ENCODE data around the gene NUTF2.

The NUTF2 gene

GRCh38 chr16:67856927-67857546, 10.3 kb downstream of the NUTF2 start:
- DNase-seq = no peak
- H3K36me3 ChIP-seq (replicated peaks) = peaks cover 9% of the 10 kb centered on the region
- H3K27me3 ChIP-seq (replicated peaks) = no peaks in the 10 kb centered on the region
- H3K4me3 ChIP-seq (ENCODE audit: low read depth, low read length) = no peak overlapping the region
- in situ Hi-C loops (cut with HindIII; ENCODE audit: low pct_ligation_motif_present, low sequenced_read_pairs) = no loop called here
- TF ChIP-seq, protein P1, sequence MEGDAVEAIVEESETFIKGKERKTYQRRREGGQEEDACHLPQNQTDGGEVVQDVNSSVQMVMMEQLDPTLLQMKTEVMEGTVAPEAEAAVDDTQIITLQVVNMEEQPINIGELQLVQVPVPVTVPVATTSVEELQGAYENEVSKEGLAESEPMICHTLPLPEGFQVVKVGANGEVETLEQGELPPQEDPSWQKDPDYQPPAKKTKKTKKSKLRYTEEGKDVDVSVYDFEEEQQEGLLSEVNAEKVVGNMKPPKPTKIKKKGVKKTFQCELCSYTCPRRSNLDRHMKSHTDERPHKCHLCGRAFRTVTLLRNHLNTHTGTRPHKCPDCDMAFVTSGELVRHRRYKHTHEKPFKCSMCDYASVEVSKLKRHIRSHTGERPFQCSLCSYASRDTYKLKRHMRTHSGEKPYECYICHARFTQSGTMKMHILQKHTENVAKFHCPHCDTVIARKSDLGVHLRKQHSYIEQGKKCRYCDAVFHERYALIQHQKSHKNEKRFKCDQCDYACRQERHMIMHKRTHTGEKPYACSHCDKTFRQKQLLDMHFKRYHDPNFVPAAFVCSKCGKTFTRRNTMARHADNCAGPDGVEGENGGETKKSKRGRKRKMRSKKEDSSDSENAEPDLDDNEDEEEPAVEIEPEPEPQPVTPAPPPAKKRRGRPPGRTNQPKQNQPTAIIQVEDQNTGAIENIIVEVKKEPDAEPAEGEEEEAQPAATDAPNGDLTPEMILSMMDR (IDR thresholded peaks at IDR 0.05; ENCODE audit: low read depth, low read length, missing control alignments) = no peak
- peak overlapping the region; percentile 96 for H3K27ac ChIP-seq

DNA sequence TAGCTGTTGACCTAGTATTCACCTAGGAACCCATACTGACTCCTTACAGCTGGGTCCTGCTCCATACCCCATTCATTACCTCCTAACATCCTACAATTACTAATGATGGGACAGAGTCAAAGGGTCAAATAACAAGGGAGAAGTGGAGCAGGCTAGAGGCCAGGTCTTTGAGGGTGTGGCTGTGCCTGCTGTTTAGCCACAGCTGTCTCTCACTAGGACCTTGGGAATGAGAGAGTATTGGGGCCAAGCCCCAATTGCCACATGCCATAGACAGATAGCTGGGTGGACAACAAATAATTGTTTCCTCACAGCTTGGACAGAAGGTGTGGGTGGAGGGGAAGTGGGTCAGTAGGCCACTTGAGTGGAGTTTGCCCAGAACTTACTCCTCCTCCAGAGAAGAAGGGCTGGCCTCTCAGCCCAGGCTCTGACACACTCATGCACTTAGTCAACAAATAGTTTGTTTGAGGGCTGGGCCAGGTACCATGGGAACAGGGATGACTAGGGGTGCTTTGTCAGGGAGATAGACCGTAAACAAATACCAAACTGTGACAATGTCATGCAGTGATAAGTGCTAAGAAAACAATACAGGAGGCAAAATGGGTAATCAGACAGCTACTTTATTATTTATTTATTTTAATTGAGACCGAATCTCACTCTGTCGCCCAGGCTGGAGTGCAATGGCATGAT, 11.0 kb downstream of the NUTF2 start:
- Histone ChIP-seq H3K36me3 (replicated peaks) (peaks cover 9% of the 10 kb centered on the region), H3K4me3 (ENCODE audit: low read depth, low read length) (no peak overlapping the region), H3K27me3 (replicated peaks) (no peaks in the 10 kb centered on the region), H3K27ac (peak overlapping the region; percentile 96)
- in situ Hi-C loops (cut with HindIII; ENCODE audit: low pct_ligation_motif_present, low sequenced_read_pairs) = no loop called here
- TF ChIP-seq, protein P1 (IDR thresholded peaks at IDR 0.05; ENCODE audit: low read depth, low read length, missing control alignments) = no peak
- DNase-seq = peak; percentile 96

DNA sequence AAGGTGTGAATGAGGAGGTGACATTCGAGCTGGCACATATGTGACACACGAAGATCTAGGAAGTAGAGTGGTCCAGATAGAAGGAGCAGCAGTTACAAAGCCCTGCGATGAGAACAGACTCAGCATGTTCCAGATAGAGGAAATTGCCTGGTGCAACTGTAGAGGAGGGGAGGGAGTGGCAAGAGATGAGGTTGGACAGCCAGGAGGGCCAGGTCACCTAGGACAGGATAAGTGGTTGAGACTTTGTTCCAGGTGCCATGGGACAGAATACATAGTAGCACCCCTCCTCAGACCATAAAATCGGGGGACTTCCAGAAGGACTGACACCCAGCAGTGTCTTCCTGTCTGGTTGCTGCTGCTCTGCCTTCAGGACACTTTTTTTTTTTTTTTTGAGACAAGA, 11.8 kb downstream of the NUTF2 start:
- no peaks in the 10 kb centered on the region for H3K27me3 ChIP-seq (replicated peaks)
- peaks cover 9% of the 10 kb centered on the region for H3K36me3 ChIP-seq (replicated peaks)
- no peak for DNase-seq
- H3K4me3 ChIP-seq (ENCODE audit: low read depth, low read length) = no peak overlapping the region
- in situ Hi-C loops (cut with HindIII; ENCODE audit: low pct_ligation_motif_present, low sequenced_read_pairs) = no loop called here
- H3K27ac ChIP-seq = peak overlapping the region; percentile 96
- TF ChIP-seq, protein P1 (IDR thresholded peaks at IDR 0.05; ENCODE audit: low read depth, low read length, missing control alignments) = no peak

DNA sequence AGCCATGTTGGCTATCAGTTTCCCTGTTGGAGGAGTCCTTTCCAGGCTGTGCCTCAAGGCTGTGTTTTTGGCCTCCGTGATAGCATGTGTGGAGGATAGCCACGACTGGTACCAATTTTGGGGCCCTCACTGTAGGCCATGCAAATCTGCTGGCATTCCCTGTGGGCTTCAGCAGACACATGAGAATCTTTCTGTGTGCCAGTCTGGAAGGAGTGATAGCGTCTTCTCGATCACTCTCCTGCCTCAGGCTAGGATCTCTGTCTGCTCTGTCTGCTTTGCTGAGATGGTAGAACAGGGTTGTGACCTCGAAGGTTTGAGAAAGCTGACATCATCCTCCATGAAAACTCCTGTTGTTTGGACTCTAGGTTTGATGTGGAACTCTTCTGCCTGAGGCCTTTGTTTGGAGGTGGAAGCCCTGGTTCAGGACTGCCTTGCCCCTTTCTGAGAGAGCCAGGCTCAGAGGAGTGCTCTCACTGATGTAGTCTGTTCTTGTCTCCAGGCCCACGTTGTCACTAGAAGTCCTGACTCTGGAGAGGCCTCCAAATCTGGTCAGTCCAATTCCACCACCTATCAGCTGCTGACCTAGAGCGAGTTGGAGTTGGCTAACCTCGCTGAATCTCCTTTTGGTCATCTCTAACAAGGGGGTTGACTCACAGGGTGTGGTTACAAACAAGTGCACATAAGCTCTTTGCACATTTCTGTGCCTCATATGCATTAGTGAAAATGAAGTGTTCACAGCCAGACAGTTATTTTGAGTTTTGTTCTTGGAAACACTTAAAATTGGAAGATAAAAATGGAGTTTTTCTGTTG, 14.1 kb downstream of the NUTF2 start:
- TF ChIP-seq, protein P1 (IDR thresholded peaks at IDR 0.05; ENCODE audit: low read depth, low read length, missing control alignments) = no peak
- peak overlapping the region; percentile 25 for H3K27ac ChIP-seq
- peak; percentile 46 for DNase-seq
- H3K27me3 ChIP-seq (replicated peaks) = no peaks in the 10 kb centered on the region
- peaks cover 20% of the 10 kb centered on the region for H3K36me3 ChIP-seq (replicated peaks)
- no peak overlapping the region for H3K4me3 ChIP-seq (ENCODE audit: low read depth, low read length)
- in situ Hi-C loops (cut with HindIII; ENCODE audit: low pct_ligation_motif_present, low sequenced_read_pairs) = no loop called here

DNA sequence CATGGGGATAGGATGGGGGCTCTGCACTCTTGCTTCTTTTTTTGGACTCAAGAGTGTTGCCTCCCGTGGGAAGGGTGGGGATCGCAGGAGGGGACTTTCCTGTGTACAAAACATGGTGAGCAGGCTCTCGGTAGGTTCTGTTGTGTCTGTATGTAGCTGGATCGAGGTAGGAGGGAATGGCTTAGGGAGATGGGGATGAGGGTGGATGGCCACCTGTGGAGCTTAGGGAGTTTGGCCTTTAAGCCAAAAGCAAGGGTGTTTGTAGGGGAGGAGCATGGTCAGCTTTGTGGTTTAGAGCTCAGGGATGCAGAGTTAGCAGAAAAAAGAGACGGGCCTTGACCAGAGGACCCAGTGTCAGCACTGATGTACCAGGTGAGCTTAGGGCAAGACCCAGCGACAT, 15.1 kb downstream of the NUTF2 start:
- DNase-seq = no peak
- TF ChIP-seq, protein P1 (IDR thresholded peaks at IDR 0.05; ENCODE audit: low read depth, low read length, missing control alignments) = no peak
- Histone ChIP-seq H3K27ac (peak overlapping the region; percentile 3), H3K36me3 (replicated peaks) (peaks cover 29% of the 10 kb centered on the region), H3K4me3 (ENCODE audit: low read depth, low read length) (no peak overlapping the region), H3K27me3 (replicated peaks) (no peaks in the 10 kb centered on the region)
- in situ Hi-C loops (cut with HindIII; ENCODE audit: low pct_ligation_motif_present, low sequenced_read_pairs) = no loop called here
